MCF 10A (cell line): ENCODE results near the gene CLDN9. TPM values are rescaled to one million over a fixed set of nuclear protein-coding genes. Genes with fewer than 3 reads are reported as not detected.
"Not testable (repeated sequence)": the region's sequence is repeated elsewhere in the genome, so short reads cannot be mapped to it uniquely, and the experiment has no call there.

ENCODE experiments used
- BruUV-seq: library from RNA; stranded (reverse); fragments of 400-500 nt; replicated peaks from 2 replicates; lab custom pipeline; 2021; lab: Mats Ljungman, UMichigan
- CTCF ChIA-PET: fragments of 300-600 bp; sonication (Branson Sonifier 250); formaldehyde crosslinking; extraction: SDS; loops from one replicate; lab custom pipeline; 2021; ENCODE audit warnings: antibody characterized with exemption, inconsistent platforms; lab: Yijun Ruan, JAX
- POLR2A ChIA-PET: fragments of 300-600, 350-650 bp; sonication (Branson Sonifier 250); formaldehyde crosslinking; extraction: SDS; loops from one replicate; lab custom pipeline; 2020; ENCODE audit warnings: antibody characterized with exemption, inconsistent platforms; lab: Yijun Ruan, JAX
- DNase-seq: peaks from one replicate; pipeline ENCODE4 v3.0.0-alpha.2; 2018; ENCODE audit not compliant: unreplicated experiment
- H3K27ac Mint-ChIP-seq: one replicate; pipeline ENCODE4 v1.8.0; 2022; ENCODE audit warnings: mild to moderate bottlenecking, low read depth, mixed read lengths; ENCODE audit not compliant: unreplicated experiment
- H3K27me3 Mint-ChIP-seq: one replicate; pipeline ENCODE4 v1.8.0; 2022; ENCODE audit warnings: mixed read lengths; ENCODE audit not compliant: insufficient read depth, unreplicated experiment
- H3K36me3 Mint-ChIP-seq: one replicate; pipeline ENCODE4 v1.8.0; 2022; ENCODE audit warnings: mild to moderate bottlenecking, moderate library complexity, mixed read lengths; ENCODE audit not compliant: insufficient read depth, unreplicated experiment
- H3K4me1 Mint-ChIP-seq: one replicate; pipeline ENCODE4 v1.8.0; 2022; ENCODE audit warnings: mixed read lengths; ENCODE audit not compliant: insufficient read depth, unreplicated experiment
- H3K4me3 Mint-ChIP-seq: one replicate; pipeline ENCODE4 v1.8.0; 2022; ENCODE audit warnings: mild to moderate bottlenecking, moderate library complexity, mixed read lengths; ENCODE audit not compliant: unreplicated experiment
- H3K9me3 Mint-ChIP-seq: one replicate; pipeline ENCODE4 v1.8.0; 2022; ENCODE audit warnings: mixed read lengths; ENCODE audit not compliant: unreplicated experiment
- intact Hi-C: fragments of 100-400 bp; cut with micrococcal nuclease; formaldehyde crosslinking; loops from 2 replicates; pipeline ENCODE4 v1.14.1; 2022
- total RNA-seq: library from RNA; stranded (reverse); gene quantifications from 2 replicates; pipeline ENCODE4 v1.2.3, GENCODE V29; 2022
- TF ChIP-seq, protein P1 (sequence below): fragments of 200-600 bp; IDR thresholded peaks from one replicate; pipeline ENCODE4 v1.8.0; 2022; ENCODE audit warnings: antibody characterized with exemption, mild to moderate bottlenecking; ENCODE audit not compliant: unreplicated experiment

The CLDN9 gene
- total RNA-seq, 1 experiment from 2014 or later, result 0.44 TPM

- BruUV-seq, result no TSS peak
- Mint-ChIP-seq H3K27ac (no peak overlapping the region), H3K36me3 (no peaks in the 10 kb centered on the region), H3K27me3 (peaks cover 45% of the 10 kb centered on the region), H3K9me3 (no peaks in the 10 kb centered on the region), H3K4me3 (no peak overlapping the region), H3K4me1 (no peaks in the 10 kb centered on the region)
- POLR2A ChIA-PET, result interaction anchor here (1.1 to 3.0 kb wide), 3 partner anchors 10 to 19 kb away, joined by 3 to 7 read pairs (median 4); no protein-coding TSS in a partner anchor
- TF ChIP-seq, protein P1, sequence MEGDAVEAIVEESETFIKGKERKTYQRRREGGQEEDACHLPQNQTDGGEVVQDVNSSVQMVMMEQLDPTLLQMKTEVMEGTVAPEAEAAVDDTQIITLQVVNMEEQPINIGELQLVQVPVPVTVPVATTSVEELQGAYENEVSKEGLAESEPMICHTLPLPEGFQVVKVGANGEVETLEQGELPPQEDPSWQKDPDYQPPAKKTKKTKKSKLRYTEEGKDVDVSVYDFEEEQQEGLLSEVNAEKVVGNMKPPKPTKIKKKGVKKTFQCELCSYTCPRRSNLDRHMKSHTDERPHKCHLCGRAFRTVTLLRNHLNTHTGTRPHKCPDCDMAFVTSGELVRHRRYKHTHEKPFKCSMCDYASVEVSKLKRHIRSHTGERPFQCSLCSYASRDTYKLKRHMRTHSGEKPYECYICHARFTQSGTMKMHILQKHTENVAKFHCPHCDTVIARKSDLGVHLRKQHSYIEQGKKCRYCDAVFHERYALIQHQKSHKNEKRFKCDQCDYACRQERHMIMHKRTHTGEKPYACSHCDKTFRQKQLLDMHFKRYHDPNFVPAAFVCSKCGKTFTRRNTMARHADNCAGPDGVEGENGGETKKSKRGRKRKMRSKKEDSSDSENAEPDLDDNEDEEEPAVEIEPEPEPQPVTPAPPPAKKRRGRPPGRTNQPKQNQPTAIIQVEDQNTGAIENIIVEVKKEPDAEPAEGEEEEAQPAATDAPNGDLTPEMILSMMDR, result no peak
- no peak for DNase-seq
- CTCF ChIA-PET, result interaction anchor here (0.5 to 5.8 kb wide), 4 partner anchors 19 to 360 kb away, joined by 3 to 51 read pairs (median 12); no protein-coding TSS in a partner anchor
- intact Hi-C loops, result no loop called here
Observed at GRCh38 chr16:3049921-3050481, 37.3 kb downstream of the CLDN9 start.

GRCh38 chr16:3050487-3050886 is 37.8 kb downstream of the CLDN9 start:
- TF ChIP-seq, protein P1, result no peak
- intact Hi-C loops, result no loop called here
- no TSS peak for BruUV-seq
- ChIA-PET CTCF (interaction anchor here (0.5 to 5.8 kb wide), 5 partner anchors 20 to 359 kb away, joined by 3 to 51 read pairs (median 4); no protein-coding TSS in a partner anchor), POLR2A (interaction anchor here (1.1 to 1.3 kb wide), 2 partner anchors 9 to 13 kb away, joined by 3 to 4 read pairs; no protein-coding TSS in a partner anchor)
- Mint-ChIP-seq H3K4me1 (no peaks in the 10 kb centered on the region), H3K36me3 (no peaks in the 10 kb centered on the region), H3K4me3 (no peak overlapping the region), H3K27me3 (peaks cover 40% of the 10 kb centered on the region), H3K9me3 (no peaks in the 10 kb centered on the region), H3K27ac (no peak overlapping the region)
- DNase-seq, result no peak

DNA sequence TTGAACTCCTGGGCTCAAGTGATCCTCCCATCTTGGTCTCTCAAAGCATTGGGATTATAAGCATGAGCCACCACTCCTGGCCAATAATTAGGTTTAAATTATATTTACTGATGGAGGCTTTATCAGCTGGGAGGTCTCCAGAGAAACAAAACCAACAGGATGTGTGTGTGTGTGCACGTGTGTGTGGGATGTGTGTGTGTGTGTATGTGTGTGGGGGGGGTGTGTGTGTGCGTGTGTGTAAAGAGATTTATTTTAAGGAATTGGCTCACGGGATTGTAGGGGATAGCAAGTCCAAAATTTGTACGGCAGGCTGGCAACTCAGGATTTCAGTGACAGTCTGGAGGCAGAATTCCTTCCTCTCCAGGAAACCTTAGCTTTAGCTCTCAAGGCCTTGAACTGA is 38.3 kb downstream of the CLDN9 start:
- H3K4me3 Mint-ChIP-seq, result no peak overlapping the region
- no peaks in the 10 kb centered on the region for H3K36me3 Mint-ChIP-seq
- CTCF ChIA-PET, result interaction anchor here (0.6 to 5.8 kb wide), 5 partner anchors 21 to 90 kb away, joined by 3 to 51 read pairs (median 4); no protein-coding TSS in a partner anchor
- H3K27ac Mint-ChIP-seq, result no peak overlapping the region
- POLR2A ChIA-PET, result interaction anchor here (0.6 to 1.3 kb wide), 2 partner anchors 9 to 896 kb away, joined by 3 to 4 read pairs; partner anchors contain the start of gene TRAF7
- DNase-seq, result no peak
- TF ChIP-seq, protein P1, result no peak
- no TSS peak for BruUV-seq
- H3K27me3 Mint-ChIP-seq, result peaks cover 38% of the 10 kb centered on the region
- no peaks in the 10 kb centered on the region for H3K9me3 Mint-ChIP-seq
- H3K4me1 Mint-ChIP-seq, result no peaks in the 10 kb centered on the region
- intact Hi-C loops, result no loop called here

DNA sequence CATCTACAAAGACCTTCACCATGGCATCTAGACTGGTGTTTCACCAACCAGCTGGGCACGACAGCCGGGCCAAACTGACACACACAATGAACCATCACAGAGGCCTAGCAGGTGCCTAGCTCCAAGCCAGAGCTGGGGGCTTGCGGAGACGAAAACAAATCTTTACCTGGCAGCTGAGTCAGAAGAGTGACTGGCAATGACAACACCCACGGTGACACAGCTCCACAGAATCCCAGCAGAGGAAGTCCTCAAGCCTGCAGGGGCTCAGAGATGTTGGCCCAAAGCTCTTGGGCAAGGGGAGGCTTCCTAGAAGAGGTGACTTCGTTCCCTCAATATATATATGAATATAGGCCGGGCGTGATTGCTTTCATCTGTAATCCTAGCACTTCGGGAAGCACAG is 38.8 kb downstream of the CLDN9 start:
- no peak for DNase-seq
- H3K27me3 Mint-ChIP-seq, result peaks cover 38% of the 10 kb centered on the region
- H3K36me3 Mint-ChIP-seq, result no peaks in the 10 kb centered on the region
- TF ChIP-seq, protein P1, result no peak
- ChIA-PET CTCF (interaction anchor here (0.7 to 5.8 kb wide), 4 partner anchors 21 to 90 kb away, joined by 3 to 51 read pairs (median 4); no protein-coding TSS in a partner anchor), POLR2A (interaction anchor here (0.6 kb wide), 1 partner anchor 896 kb away, joined by 3 read pairs; the partner anchor contains the start of gene TRAF7)
- no TSS peak for BruUV-seq
- no peaks in the 10 kb centered on the region for H3K4me1 Mint-ChIP-seq
- intact Hi-C loops, result no loop called here
- H3K4me3 Mint-ChIP-seq, result no peak overlapping the region
- H3K27ac Mint-ChIP-seq, result no peak overlapping the region
- H3K9me3 Mint-ChIP-seq, result no peaks in the 10 kb centered on the region

GRCh38 chr16:3052571-3053329 is 40.0 kb downstream of the CLDN9 start:
- CTCF ChIA-PET, H3K9me3 Mint-ChIP-seq, H3K4me1 Mint-ChIP-seq, H3K4me3 Mint-ChIP-seq, DNase-seq, intact Hi-C loops, H3K36me3 Mint-ChIP-seq, H3K27ac Mint-ChIP-seq, BruUV-seq: not testable (repeated sequence)
- POLR2A ChIA-PET, result interaction anchor here (0.7 kb wide), 1 partner anchor 11 kb away, joined by 3 read pairs; no protein-coding TSS in a partner anchor
- peaks cover 37% of the 10 kb centered on the region for H3K27me3 Mint-ChIP-seq
